Spleen (tissue), 7 donors: ENCODE data around the gene RASA3.

ENCODE experiments used
- POLR2A ChIP-seq, 3 donors: fragments of 450-650 bp; IDR thresholded peaks; one replicate each; pipeline ENCODE4 v1.5.1; 2017; ENCODE audit warnings: antibody characterized with exemption in 3 of 3, mild to moderate bottlenecking in 1 of 3
- POLR2AphosphoS5 ChIP-seq, 3 donors: sonication (generic); formaldehyde crosslinking; IDR thresholded peaks; one replicate each; pipeline ENCODE4 v1.5.1; 2017; ENCODE audit warnings: antibody characterized with exemption in 3 of 3
- TF ChIP-seq, protein P1 (sequence below), 11 experiments: fragments of 200-600 bp in 7 of 11; fragments of 450-650 bp in 4 of 11; sonication (generic) in 4 of 11; IDR thresholded peaks in 8 of 11; conservative IDR thresholded peaks in 3 of 11; 1 replicate in 7 of 11; 2 replicates in 4 of 11; pipeline versions ENCODE4 v1.4.0 to v1.8.0; 2016 to 2021; ENCODE audit warnings: antibody characterized with exemption in 11 of 11, inconsistent platforms in 4 of 11, mild to moderate bottlenecking in 1 of 11
- donor health status: DM: no; HTN: no; CAD: no; lungs with moderate emphysema.
- donor health status: DM: no; HTN: no; CAD: no.
- donor health status: DM: no; HTN: no; CAD: no.

DNA sequence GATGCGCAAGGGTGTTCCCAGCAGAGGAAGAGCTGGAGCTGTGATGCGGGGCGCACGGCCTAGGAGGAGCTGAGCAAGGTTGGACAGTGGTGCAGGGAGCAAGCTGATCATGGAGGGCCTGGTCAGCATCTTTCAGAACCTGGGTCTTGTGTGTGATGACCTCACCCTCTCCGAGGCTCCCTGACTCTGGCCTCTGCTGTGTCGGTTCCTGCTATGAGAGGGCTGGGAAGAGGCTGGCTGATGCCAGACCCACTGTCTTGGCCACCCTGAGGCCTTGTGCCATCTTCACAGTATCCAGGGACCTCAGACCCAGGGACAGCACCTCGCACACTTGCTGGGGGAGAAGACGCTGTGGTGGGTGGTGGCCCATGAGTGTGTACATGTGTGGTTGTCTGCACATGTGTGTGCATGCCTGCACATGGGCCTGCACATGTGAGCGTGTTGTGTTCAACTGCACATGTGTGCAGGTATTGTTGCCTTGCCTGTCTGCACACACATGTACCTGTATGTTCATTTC is 142.0 kb downstream of the RASA3 start:
- TF ChIP-seq POLR2A (IDR thresholded peaks at IDR 0.05), result no peak
- TF ChIP-seq, protein P1, sequence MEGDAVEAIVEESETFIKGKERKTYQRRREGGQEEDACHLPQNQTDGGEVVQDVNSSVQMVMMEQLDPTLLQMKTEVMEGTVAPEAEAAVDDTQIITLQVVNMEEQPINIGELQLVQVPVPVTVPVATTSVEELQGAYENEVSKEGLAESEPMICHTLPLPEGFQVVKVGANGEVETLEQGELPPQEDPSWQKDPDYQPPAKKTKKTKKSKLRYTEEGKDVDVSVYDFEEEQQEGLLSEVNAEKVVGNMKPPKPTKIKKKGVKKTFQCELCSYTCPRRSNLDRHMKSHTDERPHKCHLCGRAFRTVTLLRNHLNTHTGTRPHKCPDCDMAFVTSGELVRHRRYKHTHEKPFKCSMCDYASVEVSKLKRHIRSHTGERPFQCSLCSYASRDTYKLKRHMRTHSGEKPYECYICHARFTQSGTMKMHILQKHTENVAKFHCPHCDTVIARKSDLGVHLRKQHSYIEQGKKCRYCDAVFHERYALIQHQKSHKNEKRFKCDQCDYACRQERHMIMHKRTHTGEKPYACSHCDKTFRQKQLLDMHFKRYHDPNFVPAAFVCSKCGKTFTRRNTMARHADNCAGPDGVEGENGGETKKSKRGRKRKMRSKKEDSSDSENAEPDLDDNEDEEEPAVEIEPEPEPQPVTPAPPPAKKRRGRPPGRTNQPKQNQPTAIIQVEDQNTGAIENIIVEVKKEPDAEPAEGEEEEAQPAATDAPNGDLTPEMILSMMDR (IDR thresholded peaks at IDR 0.05 in 8 of 11, conservative IDR thresholded peaks at IDR 0.05 in 3 of 11), result no peak
- TF ChIP-seq POLR2AphosphoS5 (IDR thresholded peaks at IDR 0.05), result peak in 2 of 3 donors; percentile 10 to 23
